A673 (cell line): ENCODE results near the gene RPP25L.

Experiments
- CTCF ChIP-seq: fragments of 300-800, 200-600 bp; sonication (generic); conservative IDR thresholded peaks from 2 replicates; pipeline ENCODE4 v1.5.1; 2017; ENCODE audit warnings: low read depth, mild to moderate bottlenecking, antibody characterized with exemption, low read length, moderate library complexity, mixed read lengths
- EZH2 ChIP-seq: fragments of 200-600 bp; sonication (generic); IDR thresholded peaks from 2 replicates; pipeline ENCODE4 v1.6.1; 2017; ENCODE audit warnings: borderline replicate concordance, low read depth, mild to moderate bottlenecking, mixed read lengths, antibody characterized with exemption, low read length; ENCODE audit not compliant: poor library complexity, severe bottlenecking

GRCh38 chr9:34658461-34658860 is 46.6 kb upstream of the RPP25L start:
- TF ChIP-seq CTCF = no peak
- no peak for TF ChIP-seq EZH2
